HUES64 (cell line): Measurements from ENCODE around the gene PCDH20.
"Not testable (repeated sequence)": the region's sequence is repeated elsewhere in the genome, so short reads cannot be mapped to it uniquely, and the experiment has no call there.

ENCODE experiments used
- H3K27ac ChIP-seq: 2 replicates; pipeline ENCODE4 v1.7.0; 2013; ENCODE audit warnings: low read depth, low read length, inconsistent platforms
- H3K27me3 ChIP-seq: 2 replicates; pipeline ENCODE4 v1.6.1; 2013; ENCODE audit warnings: mild to moderate bottlenecking, low read length; ENCODE audit not compliant: insufficient read depth
- H3K36me3 ChIP-seq: 2 replicates; pipeline ENCODE4 v1.6.1; 2013; ENCODE audit warnings: mild to moderate bottlenecking, low read length; ENCODE audit not compliant: insufficient read depth
- H3K4me1 ChIP-seq: 2 replicates; pipeline ENCODE4 v1.6.1; 2013; ENCODE audit warnings: mild to moderate bottlenecking, low read length, moderate library complexity; ENCODE audit not compliant: insufficient read depth
- H3K4me3 ChIP-seq: 2 replicates; pipeline ENCODE4 v1.5.1; 2013; ENCODE audit warnings: mild to moderate bottlenecking, low read length, moderate library complexity
- H3K9ac ChIP-seq: 2 replicates; pipeline ENCODE4 v1.6.1; 2013; ENCODE audit warnings: mild to moderate bottlenecking, low read depth, low read length
- H3K9me3 ChIP-seq: 2 replicates; pipeline ENCODE4 v1.6.1; 2013; ENCODE audit warnings: low read depth, low read length; ENCODE audit not compliant: insufficient read depth
- WGBS: fragments of 150-250, 120-280 bp; methylation state at CpG from one replicate; pipeline ENCODE4 v1.1.7; 2013; ENCODE audit warnings: missing lambda C conversion rate; 5-methylcytosine and 5-hydroxymethylcytosine counted together

The PCDH20 gene

GRCh38 chr13:61410669-61411297 is 4.9 kb downstream of the PCDH20 start:
- H3K9me3 ChIP-seq = no peaks in the 10 kb centered on the region
- H3K4me1 ChIP-seq = no peaks in the 10 kb centered on the region
- H3K4me3 ChIP-seq = no peak overlapping the region
- H3K27ac ChIP-seq = no peak overlapping the region
- peaks cover 44% of the 10 kb centered on the region for H3K27me3 ChIP-seq
- 96% methylated on average over 1 of the region's 1 CpG for WGBS
- H3K9ac ChIP-seq = no peak overlapping the region
- H3K36me3 ChIP-seq = no peaks in the 10 kb centered on the region

DNA sequence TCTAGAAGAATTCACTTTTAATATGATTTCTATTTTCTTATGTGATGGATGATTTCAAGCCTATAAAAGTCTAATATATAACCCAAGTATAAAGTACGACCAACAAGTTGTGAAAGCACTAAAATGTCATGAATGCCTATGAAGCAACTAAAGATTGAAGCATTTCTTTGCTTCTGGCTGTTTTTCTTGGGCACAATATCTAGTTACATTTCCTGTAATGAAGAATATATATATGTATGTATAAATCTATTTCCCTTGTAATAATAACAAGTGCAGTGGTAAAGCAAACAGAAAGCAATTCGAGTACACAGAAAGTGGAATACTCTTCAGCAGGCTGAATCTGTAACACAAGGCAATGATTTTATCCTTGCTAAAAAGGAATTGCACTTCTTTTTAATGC is 5.4 kb downstream of the PCDH20 start:
- 66% methylated on average over 2 of the region's 2 CpGs for WGBS

GRCh38 chr13:61408571-61408970 is 7.1 kb downstream of the PCDH20 start:
- Histone ChIP-seq H3K27me3 (peaks cover 26% of the 10 kb centered on the region), H3K36me3 (no peaks in the 10 kb centered on the region), H3K9me3 (no peaks in the 10 kb centered on the region), H3K27ac (no peak overlapping the region), H3K4me3 (no peak overlapping the region), H3K4me1 (no peaks in the 10 kb centered on the region), H3K9ac (no peak overlapping the region)
- 0% methylated on average over 1 of the region's 1 CpG for WGBS

More for the DNA sequence above, 5.4 kb downstream of the PCDH20 start:
- H3K4me1 ChIP-seq = no peaks in the 10 kb centered on the region
- no peaks in the 10 kb centered on the region for H3K9me3 ChIP-seq
- H3K36me3 ChIP-seq = no peaks in the 10 kb centered on the region
- no peak overlapping the region for H3K27ac ChIP-seq
- H3K4me3 ChIP-seq = no peak overlapping the region
- no peak overlapping the region for H3K9ac ChIP-seq
- H3K27me3 ChIP-seq = peaks cover 40% of the 10 kb centered on the region

- no peak overlapping the region for H3K4me3 ChIP-seq
- 92% methylated on average over 1 of the region's 1 CpG for WGBS
- no peaks in the 10 kb centered on the region for H3K9me3 ChIP-seq
- no peaks in the 10 kb centered on the region for H3K36me3 ChIP-seq
- H3K4me1 ChIP-seq = no peaks in the 10 kb centered on the region
- no peak overlapping the region for H3K27ac ChIP-seq
- peaks cover 3% of the 10 kb centered on the region; the same call in 1 of the 2 replicates for H3K27me3 ChIP-seq
- H3K9ac ChIP-seq = no peak overlapping the region
Measured at GRCh38 chr13:61406275-61406674, 9.4 kb downstream of the PCDH20 start.

- H3K36me3 ChIP-seq = no peaks in the 10 kb centered on the region
- no peak overlapping the region for H3K27ac ChIP-seq
- H3K9me3 ChIP-seq = no peaks in the 10 kb centered on the region
- H3K4me3 ChIP-seq = no peak overlapping the region
- H3K9ac ChIP-seq = no peak overlapping the region
- 0 out of 2 replicates have a peak, but pooled peaks cover 4% of the 10 kb centered on the region for H3K4me1 ChIP-seq
- no peaks in the 10 kb centered on the region for H3K27me3 ChIP-seq
Measured at GRCh38 chr13:61396121-61396520, 19.5 kb downstream of the PCDH20 start.

DNA sequence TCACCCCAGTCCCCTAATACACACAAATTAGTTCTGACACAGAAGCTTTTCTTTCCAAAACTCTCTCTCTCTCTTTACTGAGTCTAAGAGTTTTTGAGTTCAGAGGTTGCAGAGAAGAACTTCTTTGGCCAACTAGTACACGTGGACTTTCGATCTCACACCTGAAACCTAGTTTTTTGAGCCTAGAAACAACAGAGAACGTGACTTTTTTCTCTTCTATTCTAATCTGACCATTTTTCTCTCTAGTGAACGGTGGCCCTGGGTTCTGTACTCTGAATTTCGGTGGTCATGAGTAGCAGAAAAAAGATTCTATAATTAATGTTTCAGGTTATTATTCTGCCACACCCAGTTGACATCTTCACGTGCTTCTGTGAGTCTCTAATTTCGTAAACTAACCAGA is 24.2 kb downstream of the PCDH20 start:
- Histone ChIP-seq H3K36me3 (no peaks in the 10 kb centered on the region), H3K9me3 (no peaks in the 10 kb centered on the region), H3K27me3 (no peaks in the 10 kb centered on the region), H3K9ac (no peak overlapping the region), H3K4me3 (no peak overlapping the region), H3K4me1 (0 out of 2 replicates have a peak, but pooled peaks cover 4% of the 10 kb centered on the region), H3K27ac (no peak overlapping the region)
- 87% methylated on average over 6 of the region's 7 CpGs for WGBS

DNA sequence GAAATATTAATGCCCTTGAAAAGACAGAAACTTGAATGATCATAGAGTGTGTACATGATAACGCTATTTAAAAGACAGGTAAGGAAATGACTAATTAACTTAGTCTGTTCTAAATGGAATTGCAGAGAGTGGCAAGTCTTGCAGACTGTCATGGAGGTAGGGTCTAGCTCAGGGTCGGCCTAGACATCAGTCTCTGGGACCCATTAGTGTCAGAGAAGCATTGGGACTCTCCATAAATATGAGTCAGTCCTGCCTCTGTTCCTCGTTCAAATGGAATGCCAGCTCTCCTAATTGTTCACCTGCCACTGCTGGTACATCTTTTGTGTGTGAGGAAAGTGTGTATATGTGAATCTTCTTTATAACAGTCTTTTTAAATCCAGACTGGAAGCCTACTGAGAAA is 28.0 kb downstream of the PCDH20 start:
- H3K4me1 ChIP-seq = no peaks in the 10 kb centered on the region
- 88% methylated on average over 3 of the region's 3 CpGs for WGBS
- H3K36me3 ChIP-seq = no peaks in the 10 kb centered on the region
- H3K27ac ChIP-seq = no peak overlapping the region
- no peak overlapping the region for H3K4me3 ChIP-seq
- H3K27me3 ChIP-seq = no peaks in the 10 kb centered on the region
- no peaks in the 10 kb centered on the region for H3K9me3 ChIP-seq
- no peak overlapping the region for H3K9ac ChIP-seq

DNA sequence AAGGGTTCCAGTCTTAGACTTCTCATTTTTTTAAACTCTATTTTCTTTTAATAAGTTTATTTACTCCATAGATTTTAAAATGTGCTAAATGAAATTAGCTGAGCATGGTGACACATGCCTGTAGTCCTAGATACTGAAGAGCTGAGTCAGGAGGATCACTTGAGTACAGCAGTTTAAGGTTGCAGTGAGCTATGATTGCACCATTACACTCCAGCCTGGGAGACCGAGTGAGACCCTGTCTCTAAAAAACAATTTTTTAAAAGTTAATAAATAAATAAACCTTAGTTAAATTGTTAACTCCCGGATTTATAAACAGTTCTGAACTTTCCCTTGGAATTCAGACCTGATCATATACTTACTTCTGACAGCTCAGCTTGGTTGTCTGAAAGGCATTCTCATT is 32.5 kb downstream of the PCDH20 start:
- WGBS = 85% methylated on average over 1 of the region's 2 CpGs
- H3K9me3 ChIP-seq = no peaks in the 10 kb centered on the region

DNA sequence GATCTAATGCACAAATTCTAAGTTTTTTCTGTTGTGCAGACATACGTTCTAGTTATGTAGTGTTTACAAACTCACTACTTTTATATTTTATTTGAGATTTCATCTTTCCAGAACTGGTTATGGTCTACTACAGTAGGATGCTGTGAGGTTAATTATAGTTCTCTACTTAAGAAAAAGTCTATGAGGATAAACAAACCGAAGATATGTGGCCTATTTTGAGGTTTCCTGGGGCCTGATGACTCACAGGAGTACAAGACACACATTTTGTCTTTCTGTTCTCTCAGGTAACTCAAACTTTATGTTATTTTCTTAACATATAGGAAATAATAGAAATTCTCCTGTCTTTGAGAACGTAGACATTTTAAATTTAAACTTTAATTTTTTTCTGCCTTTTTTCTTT is 45.1 kb downstream of the PCDH20 start:
- no peak overlapping the region for H3K4me3 ChIP-seq
- H3K27ac ChIP-seq = no peak overlapping the region
- H3K9ac ChIP-seq = no peak overlapping the region
- WGBS = 88% methylated on average over 2 of the region's 3 CpGs
- H3K36me3 ChIP-seq = no peaks in the 10 kb centered on the region
- H3K9me3 ChIP-seq = no peaks in the 10 kb centered on the region
- H3K4me1 ChIP-seq = peaks cover 5% of the 10 kb centered on the region; the same call in 1 of the 2 replicates
- no peaks in the 10 kb centered on the region for H3K27me3 ChIP-seq

More for the DNA sequence above, 32.5 kb downstream of the PCDH20 start:
- Histone ChIP-seq H3K9ac (no peak overlapping the region), H3K4me1 (no peaks in the 10 kb centered on the region), H3K36me3 (no peaks in the 10 kb centered on the region), H3K27ac (no peak overlapping the region), H3K4me3 (no peak overlapping the region), H3K27me3 (no peaks in the 10 kb centered on the region)

GRCh38 chr13:61364690-61365089 is 51.0 kb downstream of the PCDH20 start:
- H3K9me3 ChIP-seq, H3K4me1 ChIP-seq, H3K36me3 ChIP-seq, H3K27ac ChIP-seq, H3K9ac ChIP-seq, H3K27me3 ChIP-seq, H3K4me3 ChIP-seq: not testable (repeated sequence)
- 96% methylated on average over 5 of the region's 5 CpGs for WGBS

DNA sequence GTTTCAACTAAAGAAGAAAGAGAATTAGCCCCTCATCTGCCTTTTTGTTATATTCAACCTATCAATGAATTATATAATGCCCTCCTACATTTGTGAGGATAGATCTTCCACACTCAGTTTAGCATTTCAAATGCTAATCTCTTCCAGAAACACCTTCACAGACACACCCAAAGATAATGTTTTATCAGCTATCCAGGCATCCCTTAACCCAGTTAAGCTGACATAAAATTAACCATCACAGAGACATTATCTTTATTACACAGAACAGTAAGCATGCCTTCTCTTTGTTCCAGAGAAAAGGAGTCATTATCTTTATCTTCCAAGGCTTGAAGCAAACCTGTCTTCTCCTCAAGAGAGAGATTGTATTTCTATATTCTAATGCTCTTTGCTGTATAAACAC is 53.1 kb downstream of the PCDH20 start:
- Histone ChIP-seq H3K9ac (no peak overlapping the region), H3K9me3 (no peaks in the 10 kb centered on the region), H3K27me3 (no peaks in the 10 kb centered on the region), H3K36me3 (no peaks in the 10 kb centered on the region), H3K4me3 (no peak overlapping the region), H3K4me1 (peaks cover 11% of the 10 kb centered on the region), H3K27ac (no peak overlapping the region)
